HG02759 (cell line): ENCODE measurements around the gene REXO2.

Source experiments
- ATAC-seq: cut with Tn5 transposase; IDR thresholded peaks from one replicate; pipeline ENCODE4 v1.9.1; 2021; ENCODE audit warnings: mild to moderate bottlenecking, moderate library complexity; ENCODE audit not compliant: unreplicated experiment

The REXO2 gene

DNA sequence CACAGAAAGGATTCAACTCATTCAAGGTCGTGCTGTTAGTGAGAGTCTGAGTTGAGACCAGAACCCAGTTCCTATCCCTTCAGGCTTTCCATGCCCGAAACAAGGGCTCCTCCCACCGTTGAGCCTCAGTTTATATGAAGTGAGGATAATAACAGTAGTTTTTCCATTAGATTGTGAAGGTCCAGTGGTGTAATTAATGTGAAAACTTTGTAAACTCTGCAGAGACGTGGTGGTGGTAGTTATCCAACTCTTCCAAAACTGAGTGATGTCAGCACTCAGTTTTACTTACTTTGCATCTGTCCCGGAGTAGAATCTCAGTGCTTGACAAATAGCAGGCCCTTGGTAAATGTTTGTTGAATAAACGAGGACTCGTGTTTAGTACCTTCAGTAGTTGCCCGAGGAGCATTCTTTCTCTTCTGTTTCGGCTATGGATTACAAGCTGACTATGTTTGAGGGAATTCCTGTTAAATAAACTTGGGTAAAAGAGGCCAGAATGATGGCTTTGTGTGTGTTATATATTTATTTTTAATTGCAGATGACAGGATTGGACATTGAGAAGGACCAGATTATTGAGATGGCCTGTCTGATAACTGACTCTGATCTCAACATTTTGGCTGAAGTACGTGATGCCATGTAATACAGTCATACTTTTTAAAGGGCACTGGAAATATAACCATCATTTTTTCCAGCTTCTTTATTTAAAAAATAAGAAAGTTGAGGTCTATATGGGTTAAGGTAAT lies 1.0 kb downstream of the REXO2 start:
- no peak for ATAC-seq

DNA sequence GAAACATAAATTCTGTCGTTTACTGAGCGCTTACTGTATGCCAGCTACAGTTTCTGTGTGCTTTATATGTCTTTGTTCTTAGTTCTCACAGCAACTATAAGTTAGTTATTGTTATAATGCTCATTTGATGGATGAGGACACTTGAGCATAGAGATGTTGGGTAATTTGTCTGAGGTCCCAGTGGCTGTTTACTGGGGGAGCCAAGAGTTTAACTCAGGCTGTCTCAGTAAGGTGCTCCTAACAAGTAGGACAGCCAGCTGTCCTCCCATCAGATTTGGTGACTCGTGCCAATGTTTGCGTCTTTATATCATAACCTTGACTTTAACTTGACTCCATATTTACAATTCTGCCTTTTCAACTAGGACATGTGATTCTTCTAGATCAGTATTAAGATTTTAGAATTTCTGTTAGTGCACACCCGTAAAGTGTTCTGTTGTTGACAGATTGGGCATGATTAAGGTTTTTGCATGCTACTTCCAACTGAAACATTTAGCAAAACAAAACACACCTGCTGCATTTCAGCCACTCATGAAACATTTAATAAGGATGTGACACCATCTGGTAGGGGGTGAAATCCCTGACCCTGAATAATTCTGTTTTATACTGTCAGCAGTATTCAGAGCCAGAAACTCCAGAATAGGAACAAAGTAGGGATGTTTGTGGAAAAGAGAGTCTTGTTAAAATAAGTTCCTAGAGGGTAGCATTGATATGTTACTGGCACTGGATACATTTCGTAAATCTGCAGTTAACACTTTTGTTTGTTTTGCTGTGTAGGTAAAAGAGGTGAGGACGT lies 1.9 kb downstream of the REXO2 start:
- no peak for ATAC-seq

DNA sequence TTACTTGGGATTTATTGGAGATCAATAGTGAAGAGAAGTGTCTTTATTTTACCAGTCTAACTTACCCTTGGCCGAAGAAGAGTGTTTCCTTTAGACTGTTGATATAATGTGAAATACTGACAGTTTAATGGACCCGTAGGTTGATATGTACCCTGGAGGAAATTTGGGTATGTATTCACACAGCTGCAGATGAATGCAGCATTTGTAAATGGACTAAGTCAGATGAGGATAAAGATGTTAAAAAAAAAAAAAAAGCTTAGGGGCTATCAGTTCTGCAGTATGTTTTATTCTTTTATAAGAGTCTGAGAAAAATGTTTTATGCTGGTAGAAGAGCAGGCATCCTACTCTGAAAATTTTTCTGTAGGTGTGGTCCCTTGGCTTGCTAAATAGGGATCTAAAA lies 2.7 kb downstream of the REXO2 start:
- no peak for ATAC-seq

DNA sequence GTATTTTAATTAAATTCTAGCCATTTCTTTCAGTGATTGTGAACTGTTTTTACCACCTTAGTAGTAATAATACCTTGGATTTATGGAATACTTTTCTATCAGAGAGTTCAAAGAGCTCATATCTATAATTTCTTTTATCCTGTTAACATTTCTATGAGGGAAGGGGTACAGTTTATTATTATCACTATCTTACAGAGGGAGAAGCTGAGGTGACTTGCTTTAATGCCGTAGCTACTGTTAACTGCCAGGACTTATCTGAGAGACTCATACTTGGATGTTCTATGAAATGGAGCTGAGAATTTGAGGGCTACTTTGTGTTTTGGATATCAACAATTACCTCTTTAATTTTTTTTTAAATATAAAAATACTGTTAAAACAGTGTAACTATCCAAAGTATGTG lies 3.3 kb downstream of the REXO2 start:
- ATAC-seq, result no peak

DNA sequence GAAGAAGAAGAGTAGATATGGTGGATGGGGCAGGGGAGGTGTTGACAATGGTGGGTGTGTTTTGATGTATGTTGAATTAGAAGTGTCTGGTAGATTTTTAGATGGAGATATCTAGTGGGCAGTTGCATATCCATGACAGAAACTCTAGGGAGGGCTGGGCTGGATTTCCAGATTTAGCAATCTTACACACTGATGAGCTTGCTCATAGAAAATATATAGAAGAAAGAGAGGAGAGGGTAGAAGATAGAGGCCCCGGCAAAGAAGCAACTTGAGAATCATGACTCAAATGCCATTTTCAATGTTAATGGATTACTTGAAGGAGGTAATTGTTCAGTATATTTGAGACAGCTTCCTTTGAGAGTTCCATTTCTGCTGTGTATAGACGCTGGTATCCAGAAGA lies 8.2 kb downstream of the REXO2 start:
- ATAC-seq, result no peak

DNA sequence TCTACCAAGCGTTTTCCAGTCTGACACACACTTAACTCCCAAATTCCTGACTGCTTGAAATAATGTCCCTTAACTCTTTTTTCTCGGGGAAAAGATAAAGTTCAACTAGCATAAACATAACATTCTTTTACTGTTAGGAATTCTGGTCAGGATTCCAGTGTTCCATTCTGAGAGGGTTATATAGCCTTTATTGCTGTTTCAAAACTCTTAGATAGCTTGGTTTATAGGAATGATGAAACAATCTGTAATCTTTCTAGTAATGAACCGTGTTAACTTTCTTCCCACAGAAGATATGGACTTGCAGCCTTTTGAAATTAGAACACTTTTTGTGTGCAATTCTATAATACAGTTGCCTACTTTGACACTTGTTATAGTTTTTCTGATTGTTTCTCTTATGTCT lies 8.6 kb downstream of the REXO2 start:
- no peak for ATAC-seq

DNA sequence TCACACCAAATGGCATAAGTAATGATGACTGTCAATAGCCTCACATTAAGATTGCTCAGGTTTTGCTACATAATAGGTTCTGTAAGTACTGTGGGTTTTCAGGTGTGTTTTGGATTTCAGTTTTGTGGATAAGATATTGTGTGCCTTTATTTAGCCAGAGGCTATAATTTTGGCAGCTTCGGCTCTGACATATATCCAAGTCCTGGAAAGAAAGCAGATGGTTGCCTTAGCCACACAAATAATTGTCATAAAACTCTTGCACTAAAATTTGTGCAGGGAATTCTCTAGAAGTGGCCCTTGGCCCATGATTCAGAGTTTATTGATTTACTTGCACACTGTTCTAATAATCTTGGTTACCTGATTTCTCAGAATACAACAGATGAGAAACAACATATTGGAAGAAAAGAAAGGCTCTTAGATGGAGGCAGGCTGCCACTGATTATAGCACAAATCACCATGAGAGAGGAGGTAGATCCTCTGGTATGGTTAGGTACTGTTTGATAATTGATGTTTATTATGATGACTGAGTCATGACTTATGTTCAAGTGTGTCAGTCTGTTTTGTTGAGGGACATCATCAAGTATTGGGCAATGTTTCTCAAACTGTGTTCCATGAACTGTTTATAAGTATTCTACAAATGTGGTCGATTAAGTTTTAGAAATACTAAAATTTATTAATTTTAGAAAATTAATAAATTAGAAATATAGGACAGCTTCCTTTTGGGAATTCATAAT lies 9.6 kb downstream of the REXO2 start:
- ATAC-seq, result no peak

DNA sequence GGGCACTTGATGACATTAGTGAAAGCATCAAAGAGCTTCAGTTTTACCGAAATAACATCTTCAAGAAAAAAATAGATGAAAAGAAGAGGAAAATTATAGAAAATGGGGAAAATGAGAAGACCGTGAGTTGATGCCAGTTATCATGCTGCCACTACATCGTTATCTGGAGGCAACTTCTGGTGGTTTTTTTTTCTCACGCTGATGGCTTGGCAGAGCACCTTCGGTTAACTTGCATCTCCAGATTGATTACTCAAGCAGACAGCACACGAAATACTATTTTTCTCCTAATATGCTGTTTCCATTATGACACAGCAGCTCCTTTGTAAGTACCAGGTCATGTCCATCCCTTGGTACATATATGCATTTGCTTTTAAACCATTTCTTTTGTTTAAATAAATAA lies 10.6 kb downstream of the REXO2 start:
- ATAC-seq, result no peak

DNA sequence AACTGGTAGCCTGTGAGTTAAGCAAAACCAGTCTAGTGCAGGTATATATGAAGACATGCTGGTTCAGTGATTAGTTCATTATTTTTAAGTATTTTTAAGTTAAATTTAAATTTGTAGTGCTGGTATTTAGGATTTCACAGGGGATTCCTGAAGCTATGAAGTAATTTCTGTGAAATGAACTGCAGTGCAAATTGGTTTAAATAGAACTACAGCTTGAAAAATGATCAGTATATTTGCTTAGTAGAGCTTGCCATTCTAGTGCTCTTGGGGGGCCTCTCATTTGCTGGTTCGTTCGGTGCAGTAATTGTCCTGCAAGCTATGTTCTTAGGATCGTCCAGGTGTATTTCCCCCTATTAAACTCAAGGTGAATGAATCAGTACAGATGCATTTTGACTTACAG lies 13.1 kb downstream of the REXO2 start:
- ATAC-seq, result no peak

DNA sequence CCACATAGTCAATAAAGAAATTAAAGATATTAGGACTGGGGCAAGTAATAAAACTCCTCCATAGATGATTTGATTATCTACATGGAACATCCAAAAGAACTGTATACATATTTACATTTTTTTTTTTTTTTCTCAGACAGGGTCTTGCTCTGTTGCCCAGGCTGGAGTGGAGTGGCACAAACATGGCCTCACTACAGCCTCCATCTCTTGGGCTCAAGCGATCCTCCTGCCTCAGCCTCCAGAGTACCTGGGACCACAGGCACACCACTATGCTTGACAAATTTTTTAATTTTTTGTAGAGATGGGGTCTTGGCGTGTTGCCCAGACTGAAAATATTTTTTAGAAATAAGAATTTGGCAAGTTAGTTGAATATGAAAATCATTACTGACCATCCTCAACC lies 24.7 kb downstream of the REXO2 start:
- ATAC-seq, result no peak

DNA sequence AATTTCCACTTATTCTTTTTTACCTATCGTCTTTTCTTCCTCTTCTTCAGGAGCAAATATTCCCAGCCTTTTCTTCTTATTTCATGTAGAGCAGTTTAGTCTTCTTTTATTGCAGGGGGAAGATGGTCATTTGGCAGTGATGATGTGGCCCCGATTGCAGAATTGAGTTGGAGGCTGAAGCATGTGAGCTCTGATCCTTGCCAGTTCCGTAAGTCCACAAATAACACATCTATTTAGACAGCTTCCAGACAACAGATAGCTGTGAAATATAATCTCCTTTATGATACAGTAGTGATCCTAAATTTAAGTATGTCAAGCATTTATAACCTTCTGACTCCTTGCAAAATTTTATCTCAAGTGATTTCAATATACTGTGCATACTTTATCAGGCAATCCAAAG lies 27.5 kb downstream of the REXO2 start:
- no peak for ATAC-seq

DNA sequence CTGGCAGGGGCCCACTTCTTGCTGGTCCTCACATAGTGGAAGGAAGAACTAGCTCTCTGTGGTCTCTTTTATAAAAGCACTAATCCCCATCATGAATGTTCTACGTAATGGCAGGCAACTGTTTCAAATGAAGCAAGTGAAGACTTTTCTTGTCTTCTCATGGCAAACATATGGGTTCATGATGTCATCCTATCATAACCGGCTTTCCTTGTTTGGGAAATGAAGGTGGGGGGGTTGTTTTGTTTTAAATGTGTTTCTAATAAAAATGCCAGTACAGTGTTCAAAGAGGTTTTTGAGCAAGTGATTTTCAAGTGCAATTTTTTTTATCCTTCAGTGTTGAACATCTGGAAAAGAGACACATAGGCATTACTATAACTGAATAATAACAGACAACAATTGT lies 33.4 kb downstream of the REXO2 start:
- no peak for ATAC-seq

DNA sequence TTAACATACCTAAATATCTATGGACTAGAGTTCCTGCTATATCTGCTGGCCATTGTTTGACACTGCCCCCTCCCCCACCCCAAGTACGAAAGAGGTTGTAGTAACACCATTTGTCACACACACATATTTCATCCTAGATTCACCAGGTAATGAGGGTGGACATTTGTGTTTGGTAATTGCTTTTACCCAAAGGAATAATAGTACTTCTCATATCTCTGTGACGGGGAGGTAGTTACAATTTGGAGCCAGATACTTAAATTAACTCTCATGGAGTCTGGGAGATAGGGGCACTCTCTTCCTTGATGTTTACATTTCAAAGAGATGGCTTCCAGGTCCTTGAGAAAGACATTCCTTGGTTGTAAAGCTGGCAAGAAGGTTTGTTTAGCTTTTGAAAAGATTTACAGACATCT lies 38.7 kb downstream of the REXO2 start:
- no peak for ATAC-seq

DNA sequence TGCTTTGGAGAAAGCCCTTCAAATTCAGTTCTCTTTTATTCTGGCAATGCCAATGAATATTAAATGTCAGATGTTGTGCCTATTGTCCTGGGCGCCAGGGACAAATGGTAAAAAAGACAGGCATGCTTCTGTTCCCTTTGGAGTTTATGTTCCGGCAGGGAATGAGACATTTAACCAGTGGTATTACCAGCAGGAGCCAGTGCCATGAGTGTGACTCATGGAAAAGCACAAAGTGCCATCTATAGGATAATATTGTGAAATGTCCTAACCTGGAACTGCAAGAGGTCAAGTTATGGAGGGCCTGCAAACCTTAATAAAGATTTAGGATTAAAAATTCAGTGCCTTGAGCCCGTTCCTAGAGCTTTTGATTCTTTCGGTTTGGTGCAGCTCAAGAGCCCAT lies 39.5 kb downstream of the REXO2 start:
- no peak for ATAC-seq

DNA sequence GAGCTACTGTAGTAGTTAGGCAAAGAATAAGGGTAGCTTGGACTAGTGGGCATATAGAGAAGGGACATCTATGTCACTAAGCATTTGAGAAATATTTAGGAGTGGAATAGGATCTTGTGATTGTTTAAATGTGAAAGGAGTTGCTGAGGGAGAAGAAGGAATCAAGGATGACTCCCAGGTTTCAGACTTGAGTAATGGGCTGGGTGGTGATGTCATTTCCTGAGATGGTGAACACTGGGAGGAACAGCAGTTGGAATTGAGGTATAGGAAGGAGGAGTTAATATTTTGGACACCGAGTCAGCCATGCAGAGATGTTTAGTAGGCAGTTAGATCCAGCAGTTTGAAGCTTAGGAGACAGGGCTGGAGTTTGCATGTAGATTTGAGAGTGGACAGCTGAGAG lies 40.1 kb downstream of the REXO2 start:
- ATAC-seq, result no peak

DNA sequence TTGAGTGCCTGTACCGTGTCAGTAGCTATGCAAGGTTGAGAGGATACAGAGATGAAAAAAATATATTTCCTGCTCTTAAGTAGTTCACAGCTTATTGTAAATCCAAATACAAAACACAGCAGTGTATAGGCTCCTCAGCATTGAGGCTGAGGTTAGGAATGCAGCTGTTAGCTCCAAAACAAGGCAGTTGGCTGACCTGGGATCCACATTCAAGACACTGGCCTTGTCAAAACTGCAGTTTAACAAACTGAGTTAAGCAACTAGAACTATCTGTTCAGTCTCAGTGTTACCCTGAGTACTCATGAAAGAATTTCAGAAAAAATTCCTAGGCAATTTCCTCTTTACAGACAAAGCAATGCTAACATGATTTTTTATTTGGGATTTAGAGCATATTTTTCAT lies 42.8 kb downstream of the REXO2 start:
- ATAC-seq, result no peak

DNA sequence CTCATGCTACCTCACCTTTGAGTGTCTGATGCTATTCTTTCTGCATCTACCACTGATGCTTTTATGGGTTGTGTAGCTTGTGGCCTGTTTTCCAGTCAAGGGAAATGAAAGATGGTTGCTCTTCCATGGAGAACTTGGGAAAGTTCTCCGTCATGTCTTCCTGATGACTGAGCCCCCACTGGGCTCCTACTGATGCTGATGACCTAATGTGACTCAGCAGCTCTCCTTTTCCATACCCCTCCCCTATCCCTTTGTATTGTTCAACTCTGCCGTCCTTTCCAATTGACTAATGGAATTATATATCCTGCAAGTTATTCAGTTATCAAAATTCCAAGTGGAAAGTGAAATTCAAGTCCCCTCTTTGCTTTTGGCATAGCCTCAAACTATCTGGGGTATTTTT lies 44.7 kb downstream of the REXO2 start:
- no peak for ATAC-seq

DNA sequence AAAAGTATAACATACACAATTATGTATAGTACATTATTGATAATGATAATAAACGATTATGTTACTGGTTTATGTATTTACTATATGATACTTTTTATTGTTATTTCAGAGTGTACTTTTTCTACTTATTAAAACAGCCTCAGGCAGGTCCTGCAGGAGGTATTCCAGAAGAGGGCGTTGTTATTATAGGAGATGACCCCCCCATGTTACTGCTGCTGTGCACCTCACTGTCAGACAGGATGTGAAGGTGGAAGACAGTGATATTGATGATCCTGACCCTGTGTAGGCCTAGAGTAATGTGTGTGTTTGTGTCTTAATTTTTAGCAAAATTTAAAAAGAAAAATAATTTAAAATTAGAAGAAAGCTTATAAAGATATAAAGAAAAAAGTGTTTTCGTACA lies 57.6 kb downstream of the REXO2 start:
- ATAC-seq, result no peak

DNA sequence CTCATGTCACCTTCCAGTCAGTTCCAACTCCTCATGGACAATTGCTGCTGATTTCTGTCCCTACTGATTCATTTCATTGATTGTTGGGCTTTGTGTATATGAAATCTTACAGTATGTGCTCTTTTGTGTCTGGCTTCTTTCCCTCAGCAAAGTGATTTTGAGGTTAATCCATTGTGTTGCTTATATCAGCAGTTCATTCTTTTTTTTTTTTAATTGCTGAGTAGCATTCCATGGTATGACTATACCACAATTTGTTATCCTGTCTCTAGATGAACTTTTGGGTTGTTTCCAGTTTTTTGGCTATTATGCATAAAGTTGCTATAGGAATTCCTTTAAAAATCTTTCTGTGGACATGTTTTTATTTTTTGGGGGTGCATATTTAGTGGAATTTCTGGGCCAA lies 60.5 kb downstream of the REXO2 start:
- ATAC-seq, result no peak
